HepG2 (cell line): ENCODE measurements around the gene CD300LF. TPM values are rescaled to one million over a fixed set of nuclear protein-coding genes. Genes with fewer than 3 reads are reported as not detected.

Source experiments
- ATF3 ChIP-seq: sonication (generic); formaldehyde crosslinking; IDR thresholded peaks from 2 replicates; pipeline ENCODE4 v1.4.0; 2020; ENCODE audit warnings: missing genetic modification reagents
- FUBP1 ChIP-seq: sonication (generic); formaldehyde crosslinking; IDR thresholded peaks from 2 replicates; pipeline ENCODE4 v1.5.1; 2020; ENCODE audit warnings: missing genetic modification reagents, mild to moderate bottlenecking, borderline replicate concordance
- HDAC2 ChIP-seq: sonication (generic); formaldehyde crosslinking; IDR thresholded peaks from 2 replicates; pipeline ENCODE4 v1.4.0; 2020; ENCODE audit warnings: missing genetic modification reagents
- KMT2A ChIP-seq: sonication (generic); formaldehyde crosslinking; IDR thresholded peaks from 2 replicates; pipeline ENCODE4 v1.4.0; 2020; ENCODE audit warnings: missing genetic modification reagents
- MATR3 ChIP-seq: sonication (generic); formaldehyde crosslinking; IDR thresholded peaks from 2 replicates; pipeline ENCODE4 v1.4.0; 2020; ENCODE audit warnings: missing genetic modification reagents
- MED13 ChIP-seq: sonication (generic); formaldehyde crosslinking; IDR thresholded peaks from 2 replicates; pipeline ENCODE4 v1.5.0; 2020; ENCODE audit warnings: missing genetic modification reagents
- MTF1 ChIP-seq: sonication (generic); formaldehyde crosslinking; IDR thresholded peaks from 2 replicates; pipeline ENCODE4 v1.5.0; 2020; ENCODE audit warnings: missing genetic modification reagents
- MXD1 ChIP-seq: sonication (generic); formaldehyde crosslinking; IDR thresholded peaks from 2 replicates; pipeline ENCODE4 v1.4.0; 2020; ENCODE audit warnings: mild to moderate bottlenecking, missing genetic modification reagents
- PAF1 ChIP-seq: IDR thresholded peaks from 2 replicates; pipeline ENCODE4 v1.6.1; 2016; ENCODE audit warnings: missing genetic modification reagents, missing compliant biosample characterization
- PHF20 ChIP-seq: sonication (generic); formaldehyde crosslinking; IDR thresholded peaks from 2 replicates; pipeline ENCODE4 v1.5.0; 2020; ENCODE audit warnings: mild to moderate bottlenecking, missing genetic modification reagents
- PPARG ChIP-seq: conservative IDR thresholded peaks from 2 replicates; pipeline ENCODE4 v1.6.1; 2016; ENCODE audit warnings: missing biosample characterization, missing genetic modification reagents
- TFAP4 ChIP-seq: sonication (generic); IDR thresholded peaks from 2 replicates; pipeline ENCODE4 v1.6.1; 2016; ENCODE audit warnings: low read depth, borderline replicate concordance
- ZEB1 ChIP-seq: IDR thresholded peaks from 2 replicates; pipeline ENCODE4 v1.6.1; 2012; ENCODE audit warnings: mild to moderate bottlenecking, low read depth, inconsistent platforms; ENCODE audit not compliant: insufficient replicate concordance
- ZNF275 ChIP-seq: sonication (generic); formaldehyde crosslinking; IDR thresholded peaks from 2 replicates; pipeline ENCODE4 v1.8.0; 2022; ENCODE audit warnings: missing genetic modification reagents, mild to moderate bottlenecking, inconsistent platforms, borderline replicate concordance
- ZNF333 ChIP-seq: sonication (generic); formaldehyde crosslinking; IDR thresholded peaks from 2 replicates; pipeline ENCODE4 v1.4.0; 2020; ENCODE audit warnings: mild to moderate bottlenecking, missing genetic modification reagents, borderline replicate concordance
- ZNF652 ChIP-seq: IDR thresholded peaks from 2 replicates; pipeline ENCODE4 v1.6.1; 2016; ENCODE audit warnings: low read depth, borderline replicate concordance
- ZNF704 ChIP-seq: sonication (generic); formaldehyde crosslinking; IDR thresholded peaks from 2 replicates; pipeline ENCODE4 v1.8.1; 2023; ENCODE audit warnings: mild to moderate bottlenecking, inconsistent platforms, moderate library complexity, missing genetic modification reagents, borderline replicate concordance
- ZNF770 ChIP-seq: sonication (generic); formaldehyde crosslinking; IDR thresholded peaks from 2 replicates; pipeline ENCODE4 v1.5.0; 2020; ENCODE audit warnings: mild to moderate bottlenecking, missing genetic modification reagents
- polyA plus RNA-seq, 8 experiments: library from polyadenylated mRNA; depleted of rRNA in 3 of 8; stranded (reverse) in 7 of 8; unstranded in 1 of 8; fragments of >200 nt; fragmentation: Illumina TruSeq in 4 of 8; extraction: Trizol in 4 of 8; gene quantifications; 2 replicates each; pipeline versions ENCODE4 v1.2.1 to v1.2.3, GENCODE V29; 2011 to 2016; ENCODE audit warnings: low read depth in 4 of 8, missing spikeins in 1 of 8, mixed read lengths in 1 of 8; ENCODE audit not compliant: insufficient read depth in 1 of 8
- total RNA-seq, 5 experiments: library from RNA; depleted of rRNA; stranded (reverse); fragments of >200 nt; fragmentation: Illumina TruSeq; extraction: Trizol; gene quantifications; 2 replicates each; pipeline ENCODE4 v1.2.3, GENCODE V29; 2016; ENCODE audit warnings: low read depth in 1 of 5

CD300LF gene
- total and polyA plus RNA-seq, 2 of the 13 experiments (the other 11 are each of a cell fraction or from before 2014, with no cell fraction given), result not detected

- peak; percentile 58 for TF ChIP-seq ZNF770
- TF ChIP-seq TFAP4, result peak; percentile 35; the same call in 1 of the 2 replicates
- TF ChIP-seq ZNF275, result 0 out of 2 replicates have a peak, but pooled peaks have one; percentile 30
- peak; percentile 55; the same call in 1 of the 2 replicates for TF ChIP-seq ZNF652 (CRISPR knock-in tag)
- 0 out of 2 replicates have a peak, but pooled peaks have one; percentile 37 for TF ChIP-seq KMT2A (CRISPR knock-in tag)
- TF ChIP-seq ZNF333 (CRISPR knock-in tag), result 0 out of 2 replicates have a peak, but pooled peaks have one; percentile 75
- no peak for TF ChIP-seq HDAC2 (CRISPR knock-in tag)
- TF ChIP-seq MATR3, result no peak; the same call in 1 of the 2 replicates
- TF ChIP-seq ATF3 (CRISPR knock-in tag), result 0 out of 2 replicates have a peak, but pooled peaks have one; percentile 13
- 0 out of 2 replicates have a peak, but pooled peaks have one; percentile 21 for TF ChIP-seq MED13 (CRISPR knock-in tag)
- no peak; the same call in 1 of the 2 replicates for TF ChIP-seq MXD1 (CRISPR knock-in tag)
- no peak for TF ChIP-seq ZEB1
- 0 out of 2 replicates have a peak, but pooled peaks have one; percentile 37 for TF ChIP-seq FUBP1 (CRISPR knock-in tag)
- no peak for TF ChIP-seq MTF1 (CRISPR knock-in tag)
- TF ChIP-seq PPARG (CRISPR knock-in tag), result no peak; the same call in 1 of the 2 replicates
- 0 out of 2 replicates have a peak, but pooled peaks have one; percentile 23 for TF ChIP-seq ZNF704 (CRISPR knock-in tag)
- TF ChIP-seq PAF1 (CRISPR knock-in tag), result no peak
- no peak for TF ChIP-seq PHF20
Observed at GRCh38 chr17:74744714-74745547, 32.2 kb upstream of the CD300LF start (continued).
